GM10266 (cell line): ENCODE data around the gene EXD3.

Experiments used
- DNase-seq: peaks from one replicate; pipeline ENCODE4 v3.0.0; 2012; ENCODE audit errors: extremely low spot score
- CTCF ChIP-seq: IDR thresholded peaks from 2 replicates; pipeline ENCODE4 v1.5.1; 2012; ENCODE audit warnings: mild to moderate bottlenecking, low read depth; ENCODE audit not compliant: control insufficient read depth, insufficient read depth; ENCODE audit errors: missing control alignments

EXD3 gene

GRCh38 chr9:137423514-137424291 is 741 bp upstream of the EXD3 start:
- no peak for TF ChIP-seq CTCF
- DNase-seq: no peak

- no peak for TF ChIP-seq CTCF
- no peak for DNase-seq
Observed at GRCh38 chr9:137421838-137422603, 941 bp downstream of the EXD3 start.

- peak; percentile 73 for DNase-seq
- TF ChIP-seq CTCF: no peak
Observed at GRCh38 chr9:137417161-137418021, 5.6 kb downstream of the EXD3 start.

GRCh38 chr9:137416563-137417151 is 6.3 kb downstream of the EXD3 start:
- no peak for DNase-seq
- TF ChIP-seq CTCF: no peak

- no peak for TF ChIP-seq CTCF
- no peak for DNase-seq
Observed at GRCh38 chr9:137416006-137416562, 6.9 kb downstream of the EXD3 start.

- no peak for TF ChIP-seq CTCF
Observed at GRCh38 chr9:137415451-137415850, 7.5 kb downstream of the EXD3 start.

More at GRCh38 chr9:137415451-137415850, 7.5 kb downstream of the EXD3 start:
- no peak for DNase-seq
